ENCODE results near the gene HOXC10.

HOXC10 gene

GRCh38 chr12:54010053-54010971 is 25.4 kb downstream of the HOXC10 start:
- no peak overlapping the region for H3K4me3 ChIP-seq (replicated peaks in 1 of 2; ENCODE audit: low read depth in 2 of 2, low read length in 2 of 2)
- DNase-seq (ENCODE audit: low read depth in 2 of 2): no peak
- TF ChIP-seq CTCF (IDR thresholded peaks at IDR 0.05; ENCODE audit: low read depth, low read length): no peak

GRCh38 chr12:54010972-54011664 is 26.2 kb downstream of the HOXC10 start:
- DNase-seq (ENCODE audit: low read depth in 2 of 2): no peak
- no peak overlapping the region for H3K4me3 ChIP-seq (replicated peaks in 1 of 2; ENCODE audit: low read depth in 2 of 2, low read length in 2 of 2)
- TF ChIP-seq CTCF (IDR thresholded peaks at IDR 0.05; ENCODE audit: low read depth, low read length): no peak

GRCh38 chr12:54011665-54012532 is 27.0 kb downstream of the HOXC10 start:
- no peak overlapping the region for H3K4me3 ChIP-seq (replicated peaks in 1 of 2; ENCODE audit: low read depth in 2 of 2, low read length in 2 of 2)
- TF ChIP-seq CTCF (IDR thresholded peaks at IDR 0.05; ENCODE audit: low read depth, low read length): no peak
- no peak for DNase-seq (ENCODE audit: low read depth in 2 of 2)

- H3K4me3 ChIP-seq (replicated peaks in 1 of 2; ENCODE audit: low read depth in 2 of 2, low read length in 2 of 2): no peak overlapping the region
- DNase-seq (ENCODE audit: low read depth in 2 of 2): no peak
- TF ChIP-seq CTCF (IDR thresholded peaks at IDR 0.05; ENCODE audit: low read depth, low read length): no peak
Measured at GRCh38 chr12:54012631-54013409, 27.9 kb downstream of the HOXC10 start.

GRCh38 chr12:54014377-54015017 is 29.6 kb downstream of the HOXC10 start:
- no peak for TF ChIP-seq CTCF (IDR thresholded peaks at IDR 0.05; ENCODE audit: low read depth, low read length)
- H3K4me3 ChIP-seq (replicated peaks in 1 of 2; ENCODE audit: low read depth in 2 of 2, low read length in 2 of 2): no peak overlapping the region
- DNase-seq (ENCODE audit: low read depth in 2 of 2): no peak

Data from cardiac fibroblast (primary cell).